Hepatocyte (in vitro differentiated cells): Measurements from ENCODE around the gene KSR2.

Experiments used
- EZH2 ChIP-seq: fragments of 200-600 bp; sonication (generic); IDR thresholded peaks from 2 replicates; pipeline ENCODE4 v1.6.1; 2016; ENCODE audit warnings: antibody characterized with exemption, mild to moderate bottlenecking, borderline replicate concordance
- TF ChIP-seq, protein P1 (sequence below): fragments of 200-600 bp; sonication (generic); IDR thresholded peaks from 2 replicates; pipeline ENCODE4 v1.5.1; 2016; ENCODE audit warnings: antibody characterized with exemption, mild to moderate bottlenecking; ENCODE audit not compliant: poor library complexity

DNA sequence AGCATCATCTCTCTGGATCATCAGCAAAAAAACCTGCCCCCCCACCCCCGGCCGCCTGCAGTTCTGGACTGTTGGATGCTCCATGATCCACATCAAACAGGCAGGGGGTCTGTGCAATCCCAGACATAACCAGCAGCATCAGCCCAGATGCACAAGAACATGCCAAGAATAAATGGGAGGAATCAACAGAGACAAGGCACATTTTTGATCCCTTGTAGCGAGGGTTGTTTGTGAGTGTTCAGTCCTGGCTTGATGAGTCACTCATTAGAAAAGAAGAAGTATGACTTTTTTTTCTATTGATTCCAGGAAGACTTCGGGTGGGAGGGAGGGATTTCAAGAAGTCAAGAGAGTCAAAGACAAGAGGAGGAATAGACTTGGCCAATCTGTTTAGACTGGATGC lies 244.2 kb downstream of the KSR2 start:
- TF ChIP-seq, protein P1, sequence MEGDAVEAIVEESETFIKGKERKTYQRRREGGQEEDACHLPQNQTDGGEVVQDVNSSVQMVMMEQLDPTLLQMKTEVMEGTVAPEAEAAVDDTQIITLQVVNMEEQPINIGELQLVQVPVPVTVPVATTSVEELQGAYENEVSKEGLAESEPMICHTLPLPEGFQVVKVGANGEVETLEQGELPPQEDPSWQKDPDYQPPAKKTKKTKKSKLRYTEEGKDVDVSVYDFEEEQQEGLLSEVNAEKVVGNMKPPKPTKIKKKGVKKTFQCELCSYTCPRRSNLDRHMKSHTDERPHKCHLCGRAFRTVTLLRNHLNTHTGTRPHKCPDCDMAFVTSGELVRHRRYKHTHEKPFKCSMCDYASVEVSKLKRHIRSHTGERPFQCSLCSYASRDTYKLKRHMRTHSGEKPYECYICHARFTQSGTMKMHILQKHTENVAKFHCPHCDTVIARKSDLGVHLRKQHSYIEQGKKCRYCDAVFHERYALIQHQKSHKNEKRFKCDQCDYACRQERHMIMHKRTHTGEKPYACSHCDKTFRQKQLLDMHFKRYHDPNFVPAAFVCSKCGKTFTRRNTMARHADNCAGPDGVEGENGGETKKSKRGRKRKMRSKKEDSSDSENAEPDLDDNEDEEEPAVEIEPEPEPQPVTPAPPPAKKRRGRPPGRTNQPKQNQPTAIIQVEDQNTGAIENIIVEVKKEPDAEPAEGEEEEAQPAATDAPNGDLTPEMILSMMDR, result no peak
- TF ChIP-seq EZH2, result no peak
